Measurements from ENCODE around the gene OPALIN.

The OPALIN gene

DNA sequence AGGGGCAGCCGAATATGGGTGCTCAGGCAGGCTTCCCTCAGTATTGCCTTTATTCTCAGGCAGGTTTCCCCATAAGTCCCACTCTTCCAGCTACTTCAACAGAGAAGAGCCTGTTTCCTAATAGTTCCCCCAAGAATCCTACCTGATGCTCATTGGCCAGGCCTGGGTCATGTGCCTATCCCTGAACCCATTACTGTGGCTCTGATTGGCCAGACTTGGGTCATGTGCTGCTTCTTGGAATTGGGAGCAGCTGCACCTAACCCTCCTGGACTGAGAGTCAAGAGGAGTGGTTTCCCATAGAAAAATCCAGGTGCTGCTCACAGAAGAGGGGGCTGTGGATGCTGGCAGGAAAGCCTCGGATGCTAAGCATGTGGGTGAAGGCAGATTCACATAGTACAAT is 21.7 kb downstream of the OPALIN start:
- Mint-ChIP-seq H3K4me1 (ENCODE audit: low read depth) (no peaks in the 10 kb centered on the region), H3K27ac (no peak overlapping the region), H3K4me3 (no peak overlapping the region), H3K36me3 (ENCODE audit: low read depth) (no peaks in the 10 kb centered on the region), H3K27me3 (ENCODE audit: low read depth) (peaks cover 17% of the 10 kb centered on the region), H3K9me3 (no peaks in the 10 kb centered on the region)

DNA sequence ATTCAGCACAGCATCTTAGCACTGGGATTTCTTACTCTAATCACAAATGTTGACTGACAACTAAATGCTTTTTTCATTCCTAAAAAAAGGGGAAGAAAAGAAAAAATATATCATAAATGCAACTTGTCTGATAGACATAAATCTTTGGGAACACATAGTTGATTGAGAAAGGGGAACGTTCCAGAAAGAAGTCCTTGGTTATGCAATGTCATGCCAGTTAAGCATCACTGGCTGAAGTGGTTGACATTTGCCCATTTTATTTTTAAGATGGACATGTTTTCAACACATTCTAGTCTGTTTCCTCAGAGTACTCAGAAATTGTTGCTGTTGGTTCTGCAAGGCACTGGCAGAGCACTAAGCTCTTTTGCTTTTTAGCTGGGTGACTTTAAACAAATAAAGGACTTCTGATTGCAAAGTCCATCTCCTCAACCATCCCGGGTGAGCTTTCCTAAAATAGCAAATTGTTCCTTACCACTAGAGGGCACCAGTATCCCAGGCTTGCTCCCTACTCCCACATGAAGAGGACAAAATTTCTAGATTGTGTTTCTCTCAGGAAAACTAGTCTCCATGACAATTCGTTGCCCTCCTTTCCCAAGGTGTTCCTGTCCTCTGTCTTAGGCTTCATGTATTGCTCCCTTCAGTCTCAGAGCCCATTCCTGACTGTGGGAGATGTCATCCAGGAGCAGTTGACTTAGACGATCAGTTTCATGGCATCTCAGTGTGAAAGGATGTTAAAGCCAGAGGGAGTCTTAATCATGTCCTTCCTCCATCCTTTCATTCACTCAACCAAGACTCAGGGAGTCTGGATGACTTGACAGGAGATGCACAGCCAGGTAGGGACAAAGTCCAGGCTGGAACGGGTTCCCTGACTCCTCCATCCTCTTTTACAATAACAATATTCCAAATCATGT is 23.9 kb downstream of the OPALIN start:
- no peaks in the 10 kb centered on the region for H3K36me3 Mint-ChIP-seq (ENCODE audit: low read depth)
- H3K27ac Mint-ChIP-seq, result no peak overlapping the region
- no peaks in the 10 kb centered on the region for H3K9me3 Mint-ChIP-seq
- peaks cover 23% of the 10 kb centered on the region for H3K27me3 Mint-ChIP-seq (ENCODE audit: low read depth)
- no peak overlapping the region for H3K4me3 Mint-ChIP-seq
- no peaks in the 10 kb centered on the region for H3K4me1 Mint-ChIP-seq (ENCODE audit: low read depth)

DNA sequence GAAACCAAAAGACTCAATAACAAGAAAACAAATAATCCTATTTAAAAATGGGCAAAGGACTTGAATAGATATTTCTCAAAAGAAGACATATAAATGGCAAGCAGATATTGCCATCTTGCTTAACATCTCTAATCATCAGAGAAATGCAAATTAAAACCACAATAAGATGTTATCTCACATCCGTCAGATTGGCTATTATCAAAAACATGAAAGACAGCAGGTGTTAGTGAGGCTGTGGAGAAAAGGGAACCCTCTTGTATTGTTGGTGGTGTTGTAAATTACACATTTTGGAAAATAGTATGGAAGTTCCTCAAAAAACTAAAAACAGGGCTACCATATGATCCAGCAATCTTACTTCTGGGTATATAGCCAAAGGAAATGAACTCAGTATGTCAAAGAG is 25.7 kb downstream of the OPALIN start:
- H3K9me3 Mint-ChIP-seq, result no peaks in the 10 kb centered on the region
- H3K4me1 Mint-ChIP-seq (ENCODE audit: low read depth), result no peaks in the 10 kb centered on the region
- no peak overlapping the region for H3K4me3 Mint-ChIP-seq
- H3K27ac Mint-ChIP-seq, result no peak overlapping the region
- peaks cover 26% of the 10 kb centered on the region for H3K27me3 Mint-ChIP-seq (ENCODE audit: low read depth)
- H3K36me3 Mint-ChIP-seq (ENCODE audit: low read depth), result no peaks in the 10 kb centered on the region

DNA sequence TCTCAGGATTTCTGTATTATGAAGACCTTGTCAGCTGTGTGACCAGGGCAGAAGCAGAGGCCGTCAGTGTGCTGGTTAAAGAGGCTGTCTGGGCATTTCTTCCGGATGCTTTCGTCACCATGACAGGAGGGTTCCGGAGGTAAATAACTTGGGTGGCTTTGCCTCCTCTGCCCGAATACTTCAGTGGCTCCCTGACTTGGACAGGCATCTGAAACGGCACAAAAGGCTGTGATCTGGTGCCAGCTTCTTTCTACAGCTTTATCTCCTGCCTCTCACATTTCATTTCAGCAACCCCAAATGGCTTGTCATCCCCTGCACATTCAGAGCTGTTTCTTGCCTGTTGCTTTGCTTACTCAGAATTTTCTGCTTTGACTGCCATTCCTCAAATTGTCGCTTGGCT is 31.3 kb downstream of the OPALIN start:
- H3K4me3 Mint-ChIP-seq, result no peak overlapping the region
- peaks cover 22% of the 10 kb centered on the region for H3K27me3 Mint-ChIP-seq (ENCODE audit: low read depth)
- no peaks in the 10 kb centered on the region for H3K36me3 Mint-ChIP-seq (ENCODE audit: low read depth)
- H3K4me1 Mint-ChIP-seq (ENCODE audit: low read depth), result no peaks in the 10 kb centered on the region
- H3K9me3 Mint-ChIP-seq, result no peaks in the 10 kb centered on the region
- H3K27ac Mint-ChIP-seq, result no peak overlapping the region

DNA sequence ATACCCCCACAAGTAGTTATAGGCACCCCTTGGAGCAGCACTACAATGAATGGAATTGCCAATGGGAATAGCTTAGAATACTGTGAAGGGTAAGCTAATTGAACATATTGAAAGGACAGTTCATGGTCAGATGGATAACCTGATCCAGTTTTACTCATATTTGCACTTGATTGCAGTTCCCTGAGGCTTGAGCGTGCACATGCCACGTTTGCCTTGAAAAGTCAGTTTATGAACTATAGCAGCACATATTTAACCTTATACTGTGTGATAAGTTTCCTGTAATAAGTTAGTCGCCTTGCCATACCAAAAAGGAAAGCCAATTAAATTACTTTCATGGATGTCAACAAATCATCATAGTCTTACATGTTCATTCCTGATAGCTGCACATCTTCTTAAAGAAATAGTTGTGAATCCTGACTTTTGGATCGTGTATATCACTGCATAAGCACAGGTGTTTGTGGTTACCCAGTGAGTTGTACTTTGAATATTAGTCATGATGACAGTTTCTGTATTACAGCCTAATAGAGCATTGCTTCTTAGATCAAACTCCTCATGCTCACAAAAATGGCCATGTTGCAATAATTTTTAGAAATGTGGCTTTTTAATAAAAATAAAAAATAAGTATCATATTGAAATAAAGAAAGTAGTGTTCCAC is 33.0 kb downstream of the OPALIN start:
- Mint-ChIP-seq H3K9me3 (no peaks in the 10 kb centered on the region), H3K36me3 (ENCODE audit: low read depth) (no peaks in the 10 kb centered on the region), H3K4me1 (ENCODE audit: low read depth) (no peaks in the 10 kb centered on the region), H3K4me3 (no peak overlapping the region), H3K27ac (no peak overlapping the region), H3K27me3 (ENCODE audit: low read depth) (peaks cover 17% of the 10 kb centered on the region)

DNA sequence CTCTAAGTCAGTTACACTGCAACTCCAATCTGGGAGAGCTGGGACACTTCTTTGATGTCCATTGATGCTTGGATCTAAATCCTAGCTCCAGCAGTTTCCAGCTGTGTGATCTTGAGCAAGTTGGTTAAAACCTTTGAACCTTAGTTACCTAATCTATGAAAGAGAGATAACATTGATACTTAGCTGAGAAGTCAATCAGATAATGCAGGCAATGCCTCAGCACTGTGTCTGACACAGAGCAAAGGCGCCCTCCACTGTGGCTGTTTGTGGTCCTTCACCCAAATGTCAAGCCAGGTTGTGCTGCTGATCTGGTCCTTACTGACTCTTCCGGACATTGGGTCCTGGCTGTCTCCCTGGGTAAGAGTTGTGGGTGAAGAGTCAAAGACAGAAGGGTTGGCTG is 34.4 kb downstream of the OPALIN start:
- H3K4me1 Mint-ChIP-seq (ENCODE audit: low read depth), result no peaks in the 10 kb centered on the region
- no peak overlapping the region for H3K27ac Mint-ChIP-seq
- H3K27me3 Mint-ChIP-seq (ENCODE audit: low read depth), result peaks cover 26% of the 10 kb centered on the region
- H3K4me3 Mint-ChIP-seq, result no peak overlapping the region
- no peaks in the 10 kb centered on the region for H3K36me3 Mint-ChIP-seq (ENCODE audit: low read depth)
- no peaks in the 10 kb centered on the region for H3K9me3 Mint-ChIP-seq

DNA sequence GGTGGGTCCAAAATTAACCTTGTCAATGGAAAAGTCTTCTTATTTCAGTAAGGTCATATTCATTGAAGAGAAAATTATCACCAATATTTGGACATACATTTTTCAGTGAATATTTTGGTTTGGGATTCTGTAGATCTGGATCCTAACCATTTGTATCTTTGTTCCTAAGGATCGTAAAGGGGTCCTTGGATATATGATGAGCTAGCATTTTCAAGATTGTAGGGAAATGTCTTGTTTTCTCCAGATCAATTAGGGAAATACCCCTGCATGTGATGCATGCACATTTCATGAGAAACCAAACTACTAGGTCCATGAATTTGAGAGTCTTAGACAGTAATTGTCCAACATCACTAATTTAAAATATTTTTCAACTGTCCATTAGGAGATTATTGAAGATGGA is 36.5 kb downstream of the OPALIN start:
- no peak overlapping the region for H3K4me3 Mint-ChIP-seq
- H3K27me3 Mint-ChIP-seq (ENCODE audit: low read depth), result peaks cover 21% of the 10 kb centered on the region
- no peaks in the 10 kb centered on the region for H3K4me1 Mint-ChIP-seq (ENCODE audit: low read depth)
- no peaks in the 10 kb centered on the region for H3K36me3 Mint-ChIP-seq (ENCODE audit: low read depth)
- no peak overlapping the region for H3K27ac Mint-ChIP-seq
- no peaks in the 10 kb centered on the region for H3K9me3 Mint-ChIP-seq

DNA sequence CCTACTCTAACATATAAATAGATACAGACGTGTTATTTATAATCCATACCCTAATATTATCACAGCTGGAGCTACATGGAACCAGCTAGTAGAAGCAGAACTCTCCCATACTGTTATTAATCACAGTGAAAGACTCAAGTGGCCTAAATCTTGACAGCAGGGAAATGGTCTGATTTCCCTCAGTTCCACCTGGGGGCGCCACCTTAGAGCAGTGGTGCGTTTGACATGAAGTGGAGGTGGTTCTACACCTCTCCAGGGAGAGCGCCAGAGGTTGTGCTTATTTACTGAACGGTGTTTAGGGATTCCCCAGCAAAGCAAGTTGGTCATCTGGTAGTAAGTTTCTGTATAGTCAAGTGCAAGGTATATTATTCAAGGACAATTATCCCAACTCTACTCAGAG is 37.0 kb downstream of the OPALIN start:
- Mint-ChIP-seq H3K36me3 (ENCODE audit: low read depth) (no peaks in the 10 kb centered on the region), H3K4me1 (ENCODE audit: low read depth) (no peaks in the 10 kb centered on the region), H3K4me3 (no peak overlapping the region), H3K9me3 (no peaks in the 10 kb centered on the region), H3K27ac (no peak overlapping the region), H3K27me3 (ENCODE audit: low read depth) (peaks cover 18% of the 10 kb centered on the region)

DNA sequence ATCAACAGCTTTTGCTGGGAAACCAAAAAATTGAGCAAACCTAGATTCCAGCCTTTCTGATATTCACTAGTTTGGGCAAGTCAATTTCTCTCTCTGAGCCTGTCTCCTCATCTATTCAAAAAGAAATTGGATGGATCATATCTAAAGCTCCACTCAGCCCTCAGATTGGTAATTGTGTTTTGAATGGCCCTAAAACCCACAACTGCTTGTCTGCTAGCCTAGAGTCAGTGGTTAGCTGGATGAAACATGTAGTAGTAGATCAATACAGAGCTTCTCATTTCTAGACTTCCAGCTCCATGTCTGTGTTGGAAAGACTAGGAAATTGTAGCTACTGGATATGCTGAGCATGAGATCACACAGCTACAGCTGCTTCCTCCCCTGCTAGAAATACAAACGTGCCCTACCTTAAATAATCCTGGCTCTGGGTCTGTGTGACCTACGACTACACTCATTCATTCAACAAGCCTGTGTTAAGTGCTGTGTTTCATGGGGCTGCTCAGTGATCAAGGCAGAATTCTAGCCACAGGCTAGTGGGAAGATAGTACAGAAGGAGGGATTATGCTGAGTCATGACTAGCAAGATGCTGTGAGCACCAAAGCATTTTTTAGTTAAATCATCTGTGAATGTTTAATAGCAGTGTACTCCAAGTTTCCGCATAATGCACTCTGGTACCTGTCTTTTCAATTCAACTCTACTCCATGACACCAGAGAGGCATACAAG is 38.9 kb downstream of the OPALIN start:
- H3K27ac Mint-ChIP-seq, result no peak overlapping the region
- peaks cover 17% of the 10 kb centered on the region for H3K27me3 Mint-ChIP-seq (ENCODE audit: low read depth)
- H3K36me3 Mint-ChIP-seq (ENCODE audit: low read depth), result no peaks in the 10 kb centered on the region

DNA sequence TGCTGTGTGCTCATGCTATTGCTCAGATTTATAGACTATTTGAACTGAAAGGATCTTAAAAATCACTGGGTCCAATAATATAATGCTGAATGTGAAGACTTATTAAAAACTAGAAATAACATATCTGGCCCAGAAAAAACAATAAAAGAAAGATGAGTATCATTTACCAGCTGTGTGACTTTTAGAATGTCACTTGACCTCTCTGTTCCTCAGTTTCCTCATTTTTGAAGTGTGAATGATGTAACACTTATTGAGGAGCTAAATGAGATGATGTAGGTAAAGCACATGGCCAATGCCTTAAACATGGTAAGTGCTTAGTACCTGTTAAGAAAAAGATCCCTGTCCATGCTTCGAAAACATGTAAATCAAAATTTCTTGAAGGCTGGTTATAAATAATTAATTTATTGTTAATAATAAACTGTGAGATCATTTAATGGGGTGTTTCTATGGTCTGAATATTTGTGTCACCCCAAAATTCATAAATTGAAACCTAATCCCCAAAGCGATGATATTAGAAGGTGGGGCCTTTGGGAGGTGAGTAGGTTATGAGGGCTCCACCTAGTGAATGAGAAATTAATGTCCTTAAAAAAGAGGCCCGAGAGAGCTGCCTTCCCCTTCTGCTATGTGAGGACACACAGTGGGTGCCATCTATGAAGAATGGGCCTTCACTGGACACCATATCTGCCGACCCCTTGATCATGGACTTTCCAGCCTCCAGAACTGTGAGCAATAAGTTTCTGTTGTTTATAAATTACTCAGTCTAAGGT is 41.6 kb downstream of the OPALIN start:
- no peaks in the 10 kb centered on the region for H3K9me3 Mint-ChIP-seq
- no peak overlapping the region for H3K27ac Mint-ChIP-seq
- peaks cover 12% of the 10 kb centered on the region for H3K27me3 Mint-ChIP-seq (ENCODE audit: low read depth)
- H3K36me3 Mint-ChIP-seq (ENCODE audit: low read depth), result no peaks in the 10 kb centered on the region
- H3K4me1 Mint-ChIP-seq (ENCODE audit: low read depth), result no peaks in the 10 kb centered on the region
- no peak overlapping the region for H3K4me3 Mint-ChIP-seq

More for the DNA sequence above, 38.9 kb downstream of the OPALIN start:
- H3K9me3 Mint-ChIP-seq, result no peaks in the 10 kb centered on the region
- H3K4me1 Mint-ChIP-seq (ENCODE audit: low read depth), result no peaks in the 10 kb centered on the region
- no peak overlapping the region for H3K4me3 Mint-ChIP-seq

DNA sequence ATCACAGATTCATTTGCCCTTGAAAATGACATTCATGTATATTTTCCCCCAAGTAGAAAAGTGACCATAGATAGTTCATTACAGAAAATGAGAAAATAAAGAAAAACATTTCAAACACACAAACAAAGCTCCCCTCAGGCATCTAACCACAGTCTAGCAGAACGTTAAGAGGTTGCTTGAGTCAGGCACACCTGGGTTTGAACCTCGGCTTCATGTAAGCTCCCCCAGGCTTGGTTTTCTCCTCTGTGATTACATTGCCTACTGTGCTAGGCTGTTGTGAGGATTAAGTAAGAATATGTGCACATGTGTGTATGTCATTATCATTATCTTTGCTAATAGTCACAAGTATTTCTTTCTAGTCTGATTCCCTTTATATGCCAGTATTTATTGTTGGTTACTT is 45.5 kb downstream of the OPALIN start:
- no peak overlapping the region for H3K4me3 Mint-ChIP-seq
- H3K27me3 Mint-ChIP-seq (ENCODE audit: low read depth), result no peaks in the 10 kb centered on the region

DNA sequence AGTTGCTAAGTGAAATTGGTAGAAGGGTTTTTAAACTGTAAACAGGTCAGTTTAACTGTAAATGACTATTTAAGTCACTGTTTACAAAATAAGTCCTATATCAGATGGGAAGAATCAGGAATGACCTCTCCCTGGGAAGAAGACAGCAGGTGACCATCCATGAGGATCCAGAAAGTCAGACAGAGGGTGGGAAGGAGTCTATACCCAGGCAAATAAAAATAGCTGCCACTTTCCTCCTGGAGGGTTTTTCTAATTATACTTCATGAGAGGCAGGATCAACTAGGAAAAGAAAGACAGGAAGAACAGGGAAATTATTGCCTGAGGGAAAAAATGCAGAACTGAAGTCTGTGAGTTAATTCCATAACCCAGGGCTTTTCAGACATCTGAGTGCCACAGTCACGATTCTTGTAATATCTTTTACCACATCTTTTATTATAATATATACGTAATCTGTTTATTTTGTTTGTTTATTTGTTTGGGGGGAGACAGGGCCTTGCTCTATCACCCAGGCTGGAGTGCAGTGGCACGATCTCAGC is 47.6 kb downstream of the OPALIN start:
- peaks cover 5% of the 10 kb centered on the region for H3K27me3 Mint-ChIP-seq (ENCODE audit: low read depth)
- H3K4me1 Mint-ChIP-seq (ENCODE audit: low read depth), result no peaks in the 10 kb centered on the region
- no peaks in the 10 kb centered on the region for H3K36me3 Mint-ChIP-seq (ENCODE audit: low read depth)
- H3K4me3 Mint-ChIP-seq, result no peak overlapping the region
- no peaks in the 10 kb centered on the region for H3K9me3 Mint-ChIP-seq
- no peak overlapping the region for H3K27ac Mint-ChIP-seq

More for the DNA sequence above, 45.5 kb downstream of the OPALIN start:
- no peaks in the 10 kb centered on the region for H3K36me3 Mint-ChIP-seq (ENCODE audit: low read depth)
- H3K27ac Mint-ChIP-seq, result no peak overlapping the region
- no peaks in the 10 kb centered on the region for H3K4me1 Mint-ChIP-seq (ENCODE audit: low read depth)
- H3K9me3 Mint-ChIP-seq, result no peaks in the 10 kb centered on the region

DNA sequence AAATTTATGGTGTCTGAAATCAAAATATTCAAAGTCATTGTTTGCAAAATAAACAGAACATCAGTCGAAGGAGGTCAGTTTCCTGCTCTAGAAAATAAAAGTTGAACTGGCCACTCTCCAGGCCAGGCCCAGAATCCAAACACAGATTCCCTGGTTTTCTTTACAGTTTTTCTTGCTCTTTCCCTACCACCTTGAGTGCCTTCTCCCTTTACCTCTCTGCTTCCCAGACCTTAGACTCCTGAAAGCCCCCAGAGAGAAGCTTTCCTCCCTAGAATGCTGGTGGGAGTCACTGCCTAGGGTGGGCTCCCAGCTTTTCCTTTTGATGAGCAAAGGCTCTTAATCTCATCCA is 48.5 kb downstream of the OPALIN start:
- no peaks in the 10 kb centered on the region for H3K9me3 Mint-ChIP-seq
- H3K4me3 Mint-ChIP-seq, result no peak overlapping the region
- H3K27ac Mint-ChIP-seq, result no peak overlapping the region
- no peaks in the 10 kb centered on the region for H3K4me1 Mint-ChIP-seq (ENCODE audit: low read depth)
- H3K27me3 Mint-ChIP-seq (ENCODE audit: low read depth), result peaks cover 7% of the 10 kb centered on the region
- H3K36me3 Mint-ChIP-seq (ENCODE audit: low read depth), result no peaks in the 10 kb centered on the region

All from T-helper 1 cell treated with Interleukin-12 subunit alpha and Interleukin-12 subunit beta and Interleukin-4 antibody, amounts not matched to agents 30 μg/mL and 1 μg/mL, for 36 hours (primary cell).